Measurements from ENCODE around the gene SLC27A6. TPM values are rescaled to one million over a fixed set of nuclear protein-coding genes. Genes with fewer than 3 reads are reported as not detected.

Gene SLC27A6
- total RNA-seq, 1 donor from 2014 or later: 0.15 TPM

DNA sequence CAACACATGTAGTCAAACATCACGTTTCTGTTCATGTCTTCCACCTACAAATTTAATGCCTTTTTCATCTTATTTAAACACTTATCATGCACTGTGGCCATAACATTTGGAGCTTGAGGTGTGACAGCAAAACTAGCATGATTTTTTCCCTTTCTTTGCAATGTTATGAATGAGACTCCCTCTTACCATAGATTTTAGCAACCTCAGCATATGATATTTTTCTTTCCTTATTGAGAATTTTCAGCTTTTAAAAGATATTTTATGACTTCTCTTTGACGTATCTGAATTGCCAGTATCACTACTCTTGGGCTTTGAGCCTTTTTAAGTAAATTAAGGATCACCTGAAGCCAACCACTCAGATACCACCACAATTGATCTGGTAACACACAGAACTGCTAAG lies 96.6 kb downstream of the SLC27A6 start:
- Histone ChIP-seq H3K27ac (no peak overlapping the region), H3K9me3 (no peaks in the 10 kb centered on the region), H3K36me3 (no peaks in the 10 kb centered on the region), H3K27me3 (ENCODE audit: low read depth) (no peaks in the 10 kb centered on the region), H3K4me1 (no peaks in the 10 kb centered on the region), H3K4me3 (no peak overlapping the region)
- ATAC-seq: no peak
- intact Hi-C loops (cut with DNase I): no loop called here
- TF ChIP-seq, protein P1, sequence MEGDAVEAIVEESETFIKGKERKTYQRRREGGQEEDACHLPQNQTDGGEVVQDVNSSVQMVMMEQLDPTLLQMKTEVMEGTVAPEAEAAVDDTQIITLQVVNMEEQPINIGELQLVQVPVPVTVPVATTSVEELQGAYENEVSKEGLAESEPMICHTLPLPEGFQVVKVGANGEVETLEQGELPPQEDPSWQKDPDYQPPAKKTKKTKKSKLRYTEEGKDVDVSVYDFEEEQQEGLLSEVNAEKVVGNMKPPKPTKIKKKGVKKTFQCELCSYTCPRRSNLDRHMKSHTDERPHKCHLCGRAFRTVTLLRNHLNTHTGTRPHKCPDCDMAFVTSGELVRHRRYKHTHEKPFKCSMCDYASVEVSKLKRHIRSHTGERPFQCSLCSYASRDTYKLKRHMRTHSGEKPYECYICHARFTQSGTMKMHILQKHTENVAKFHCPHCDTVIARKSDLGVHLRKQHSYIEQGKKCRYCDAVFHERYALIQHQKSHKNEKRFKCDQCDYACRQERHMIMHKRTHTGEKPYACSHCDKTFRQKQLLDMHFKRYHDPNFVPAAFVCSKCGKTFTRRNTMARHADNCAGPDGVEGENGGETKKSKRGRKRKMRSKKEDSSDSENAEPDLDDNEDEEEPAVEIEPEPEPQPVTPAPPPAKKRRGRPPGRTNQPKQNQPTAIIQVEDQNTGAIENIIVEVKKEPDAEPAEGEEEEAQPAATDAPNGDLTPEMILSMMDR (IDR thresholded peaks at IDR 0.05): no peak
- DNase-seq: no peak

DNA sequence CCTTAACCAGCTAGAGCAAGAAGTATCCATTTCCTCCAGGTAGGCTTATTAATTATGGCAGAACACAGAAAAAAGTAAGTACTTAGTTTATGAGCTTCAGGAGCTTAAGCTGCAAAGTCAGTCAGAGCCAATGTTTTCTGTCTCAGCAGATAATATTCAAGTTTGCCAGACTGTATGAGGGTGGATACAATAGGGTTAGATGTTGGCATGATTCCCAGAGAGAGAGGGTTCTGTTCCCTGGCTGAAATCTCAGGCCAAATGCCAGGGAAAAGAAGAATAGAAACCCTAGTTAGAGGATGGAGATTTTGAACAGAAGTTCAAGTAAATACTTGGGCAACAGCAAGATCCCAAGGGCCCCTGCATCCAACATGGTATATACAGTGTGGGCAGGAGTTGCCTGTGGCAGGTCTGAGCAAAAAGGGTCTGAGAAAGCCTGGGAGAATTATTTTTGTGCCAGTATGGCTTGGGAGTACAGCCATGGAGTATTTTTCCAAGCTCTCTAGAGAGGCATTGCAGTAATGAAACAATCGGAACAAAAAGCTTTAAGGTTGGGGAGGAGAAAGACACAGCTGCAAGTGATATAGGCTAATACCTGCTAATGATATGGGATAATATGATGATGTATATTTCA lies 98.3 kb downstream of the SLC27A6 start:
- H3K36me3 ChIP-seq: no peaks in the 10 kb centered on the region
- H3K4me1 ChIP-seq: no peaks in the 10 kb centered on the region
- H3K4me3 ChIP-seq: no peak overlapping the region
- ATAC-seq (no peak), DNase-seq (no peak)
- intact Hi-C loops (cut with DNase I): no loop called here
- TF ChIP-seq, protein P1 (IDR thresholded peaks at IDR 0.05): no peak
- no peaks in the 10 kb centered on the region for H3K9me3 ChIP-seq
- H3K27me3 ChIP-seq (ENCODE audit: low read depth): no peaks in the 10 kb centered on the region
- H3K27ac ChIP-seq: no peak overlapping the region

DNA sequence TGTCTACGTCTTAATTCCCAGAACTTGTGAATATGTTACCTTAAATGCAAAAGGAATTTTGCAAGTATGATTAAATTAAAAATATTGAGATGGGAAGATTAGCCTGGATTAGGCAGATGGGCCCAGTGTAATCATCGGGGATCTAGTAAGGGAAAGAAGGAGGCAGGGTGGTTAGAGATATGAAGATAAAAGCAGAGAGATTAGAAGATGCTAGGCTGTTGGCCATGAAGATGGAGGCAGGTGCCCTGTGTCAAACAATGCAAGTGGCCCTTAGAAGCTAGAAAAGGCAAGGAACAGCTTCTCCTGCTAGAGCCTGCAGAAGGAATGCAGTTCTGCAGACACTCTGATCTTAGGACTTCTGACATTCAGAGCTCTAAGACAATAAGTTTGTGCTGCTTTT lies 100.4 kb downstream of the SLC27A6 start:
- TF ChIP-seq, protein P1 (IDR thresholded peaks at IDR 0.05): no peak
- Histone ChIP-seq H3K27ac (no peak overlapping the region), H3K4me1 (no peaks in the 10 kb centered on the region), H3K4me3 (no peak overlapping the region), H3K27me3 (ENCODE audit: low read depth) (no peaks in the 10 kb centered on the region), H3K36me3 (no peaks in the 10 kb centered on the region), H3K9me3 (no peaks in the 10 kb centered on the region)
- intact Hi-C loops (cut with DNase I): no loop called here
- ATAC-seq: no peak
- no peak for DNase-seq

DNA sequence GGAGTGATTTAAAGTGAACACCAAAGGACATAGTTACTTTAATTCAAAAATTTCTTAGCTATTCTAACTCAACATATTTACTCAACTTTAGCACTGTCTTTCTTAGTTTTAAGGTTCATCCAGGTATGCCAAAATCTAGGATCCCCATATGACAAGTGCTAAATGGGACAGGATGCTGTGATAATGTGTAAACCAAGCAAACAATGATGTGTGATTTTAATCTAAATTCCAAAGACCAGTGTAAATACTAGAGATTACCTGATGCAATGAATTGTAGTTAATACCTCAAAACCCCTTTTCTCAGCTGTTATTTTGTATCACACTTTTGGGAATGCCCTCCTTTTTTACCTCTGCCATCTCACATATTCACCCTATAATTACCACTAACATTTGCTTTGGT lies 102.5 kb downstream of the SLC27A6 start:
- Histone ChIP-seq H3K27ac (no peak overlapping the region), H3K36me3 (no peaks in the 10 kb centered on the region), H3K4me3 (no peak overlapping the region), H3K4me1 (no peaks in the 10 kb centered on the region), H3K9me3 (no peaks in the 10 kb centered on the region), H3K27me3 (ENCODE audit: low read depth) (no peaks in the 10 kb centered on the region)
- TF ChIP-seq, protein P1 (IDR thresholded peaks at IDR 0.05): no peak
- no peak for DNase-seq
- intact Hi-C loops (cut with DNase I): no loop called here
- no peak for ATAC-seq

DNA sequence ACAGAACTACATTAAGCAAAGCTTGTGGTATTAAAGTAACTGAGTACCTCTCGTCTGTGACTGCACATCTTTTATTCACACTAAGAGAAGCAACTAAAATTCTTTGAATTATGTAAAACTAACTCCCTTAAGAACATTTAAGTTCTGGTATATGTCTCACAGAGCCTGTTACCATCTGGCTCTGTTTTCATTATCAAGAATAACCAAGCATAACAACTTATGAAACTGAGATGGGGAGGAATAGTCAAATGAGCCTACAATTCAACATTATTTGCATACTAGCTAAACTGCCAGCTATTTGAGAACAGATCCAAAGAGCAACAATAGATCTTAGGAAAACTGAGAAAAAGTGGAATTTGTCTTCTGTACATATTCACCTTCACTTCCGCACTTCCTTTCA lies 104.0 kb downstream of the SLC27A6 start:
- DNase-seq (no peak), ATAC-seq (no peak)
- Histone ChIP-seq H3K36me3 (no peaks in the 10 kb centered on the region), H3K27ac (no peak overlapping the region), H3K4me3 (no peak overlapping the region), H3K27me3 (ENCODE audit: low read depth) (no peaks in the 10 kb centered on the region), H3K9me3 (no peaks in the 10 kb centered on the region), H3K4me1 (no peaks in the 10 kb centered on the region)
- intact Hi-C loops (cut with DNase I): no loop called here
- TF ChIP-seq, protein P1 (IDR thresholded peaks at IDR 0.05): no peak
